ENCODE measurements around the gene SLC35F3.
"Not testable (repeated sequence)": the region's sequence is repeated elsewhere in the genome, so short reads cannot be mapped to it uniquely, and the experiment has no call there.

DNA sequence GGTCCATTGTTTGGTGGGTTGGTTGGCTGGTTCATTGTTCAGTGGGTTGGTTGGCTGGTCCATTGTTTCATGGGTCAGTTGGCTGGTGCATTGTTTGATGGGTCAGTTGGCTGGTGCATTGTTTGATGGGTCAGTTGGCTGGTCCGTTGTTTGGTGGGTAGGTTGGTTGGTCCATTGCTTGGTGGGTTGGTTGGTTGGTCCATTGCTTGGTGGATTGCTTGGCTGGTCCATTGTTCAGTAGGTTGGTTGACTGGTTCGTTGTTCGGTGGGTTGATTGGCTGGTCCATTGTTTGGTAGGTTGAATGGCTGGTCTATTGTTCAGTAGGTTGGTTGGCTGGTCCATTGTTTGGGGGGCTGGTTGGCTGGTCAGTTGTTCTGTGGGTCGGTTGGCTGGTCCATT, 343.3 kb downstream of the SLC35F3 start:
- TF ChIP-seq CTCF (conservative IDR thresholded peaks at IDR 0.05; ENCODE audit: low read length); EZH2phosphoT487 (IDR thresholded peaks at IDR 0.05; ENCODE audit: borderline replicate concordance, low read depth, low read length): not testable (repeated sequence)
